UCSD-AML1 (cell line): ENCODE data around the gene NHEJ1.
A peak's percentile ranks its signal among the peaks of the same experiment; 100 is the strongest.

Experiments used
- DNase-seq: peaks from one replicate; lab custom pipeline; 2025; ENCODE audit not compliant: unreplicated experiment; lab: John Stamatoyannopoulos, UW

NHEJ1 gene

GRCh38 chr2:219059725-219060682 lies 100.6 kb downstream of the NHEJ1 start:
- DNase-seq: no peak

GRCh38 chr2:219059375-219059724 lies 101.3 kb downstream of the NHEJ1 start:
- no peak for DNase-seq

DNA sequence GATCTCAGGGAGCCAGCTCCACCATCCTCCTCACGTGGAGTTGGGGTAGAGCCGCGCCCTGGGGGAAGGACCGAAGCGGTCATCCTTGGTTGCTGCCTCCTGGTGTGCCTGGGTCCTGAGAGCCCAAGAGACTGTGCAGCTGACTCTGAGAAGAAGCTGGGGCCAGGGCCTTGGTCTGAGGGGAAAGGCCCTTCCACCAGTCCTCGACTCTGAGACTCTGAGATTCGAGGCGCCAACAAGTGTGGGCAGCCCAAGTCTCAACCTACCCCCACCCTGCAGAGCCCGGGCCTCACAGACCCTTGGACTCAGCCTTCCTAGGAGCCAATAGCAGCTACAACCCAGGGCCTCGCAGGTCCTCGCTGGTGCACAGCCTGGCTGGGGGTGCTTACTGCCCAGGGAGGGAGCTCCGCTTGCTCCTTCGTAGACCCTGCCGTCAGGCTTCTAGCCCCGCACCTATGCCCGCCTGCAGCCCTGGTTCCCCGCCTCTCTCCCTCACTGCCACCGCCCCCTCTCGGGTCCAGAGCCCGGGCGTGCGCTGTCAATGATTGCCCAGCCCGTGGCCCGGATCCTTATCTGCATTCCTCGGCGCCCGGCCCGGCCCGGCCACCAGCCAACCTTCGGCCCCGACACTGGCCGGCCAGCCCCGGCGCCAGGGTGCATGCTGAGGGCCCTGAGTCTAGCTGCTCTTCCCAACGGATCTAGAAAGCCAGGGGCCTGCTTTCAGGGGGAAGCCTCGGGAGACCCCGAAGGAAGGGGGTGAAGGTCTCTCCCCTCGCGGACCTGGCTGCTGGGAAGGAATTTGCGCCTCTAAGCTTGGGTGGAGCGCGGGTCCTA lies 101.9 kb downstream of the NHEJ1 start:
- DNase-seq: no peak

DNA sequence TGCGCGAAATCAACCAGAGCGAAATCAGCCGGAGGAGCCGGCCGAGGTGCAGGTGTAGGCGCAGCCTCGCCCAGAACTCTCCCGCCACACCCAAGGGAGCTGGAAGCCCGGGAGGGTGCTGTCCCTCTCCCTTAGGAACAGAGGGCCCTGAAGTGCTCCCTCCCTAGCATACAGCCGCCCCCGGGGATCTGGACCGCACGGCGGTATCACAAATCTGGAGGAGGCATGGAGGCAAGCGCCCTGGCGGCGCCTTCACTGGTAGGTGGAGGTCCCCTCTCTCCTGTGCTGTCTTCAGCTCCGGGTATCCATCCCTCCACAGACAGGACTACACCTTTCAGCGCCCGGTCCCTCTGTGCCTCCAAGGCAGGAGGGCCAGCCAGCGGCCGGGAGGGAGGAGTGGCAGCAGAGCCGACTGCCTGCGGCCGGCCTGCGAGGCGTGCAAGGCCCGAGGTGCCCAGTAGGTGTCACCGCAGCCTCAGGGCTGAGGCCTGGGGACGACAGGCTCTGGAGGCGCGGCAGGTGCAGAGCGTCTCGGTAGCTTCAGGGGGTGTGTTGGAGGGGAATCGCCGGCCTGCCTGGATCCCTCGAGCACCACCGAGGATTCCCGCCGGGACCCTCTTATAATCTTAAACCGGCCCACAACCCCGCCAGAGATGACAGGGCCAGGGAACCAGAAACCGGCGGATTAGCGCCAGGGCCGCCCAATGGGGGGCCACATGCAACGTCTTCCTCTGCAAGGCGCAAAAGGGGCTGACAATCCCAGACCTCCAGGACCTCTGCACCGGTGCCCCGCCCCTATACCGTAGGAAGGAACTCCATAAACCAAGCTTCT lies 102.7 kb downstream of the NHEJ1 start:
- DNase-seq: peak; percentile 73

- no peak for DNase-seq
Measured at GRCh38 chr2:219056896-219057708, 103.5 kb downstream of the NHEJ1 start.

DNA sequence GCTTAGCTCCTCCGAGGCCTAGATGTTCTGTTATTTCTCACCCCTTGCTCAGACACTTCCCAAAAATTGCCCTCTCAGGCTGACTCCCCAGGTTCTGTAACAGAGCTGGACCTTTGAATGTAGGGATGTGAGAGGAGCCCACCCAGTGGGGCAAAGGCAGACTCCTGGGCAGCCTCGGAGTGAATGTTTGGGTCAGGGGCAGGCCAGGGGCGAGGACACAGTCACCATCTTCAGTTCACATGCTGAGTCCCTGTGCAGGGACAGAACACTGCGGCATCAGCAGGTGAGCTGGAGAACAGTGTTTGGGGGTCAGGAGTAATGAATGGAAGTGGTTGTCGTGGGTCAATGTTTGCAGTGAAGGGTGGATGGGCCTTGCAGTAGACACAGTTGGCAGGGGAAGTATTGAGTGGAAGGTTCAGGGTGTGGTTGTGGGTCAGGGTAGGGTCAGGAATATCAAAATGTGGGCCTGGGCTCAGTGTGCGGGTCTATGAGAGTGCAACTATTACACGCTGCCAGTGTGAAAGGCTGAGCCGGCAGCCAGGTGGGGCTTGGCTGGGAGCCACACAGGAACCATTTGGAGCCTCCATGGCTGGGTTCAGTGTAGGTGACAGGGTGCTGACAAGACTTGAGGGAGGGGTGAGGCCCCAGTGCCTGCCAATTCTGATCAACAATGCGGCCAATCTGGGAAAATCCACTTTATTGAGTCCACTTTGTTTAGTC lies 104.3 kb downstream of the NHEJ1 start:
- DNase-seq: no peak

GRCh38 chr2:219054956-219055903 lies 105.4 kb downstream of the NHEJ1 start:
- no peak for DNase-seq

GRCh38 chr2:219049282-219049681 lies 111.3 kb downstream of the NHEJ1 start:
- DNase-seq: no peak

DNA sequence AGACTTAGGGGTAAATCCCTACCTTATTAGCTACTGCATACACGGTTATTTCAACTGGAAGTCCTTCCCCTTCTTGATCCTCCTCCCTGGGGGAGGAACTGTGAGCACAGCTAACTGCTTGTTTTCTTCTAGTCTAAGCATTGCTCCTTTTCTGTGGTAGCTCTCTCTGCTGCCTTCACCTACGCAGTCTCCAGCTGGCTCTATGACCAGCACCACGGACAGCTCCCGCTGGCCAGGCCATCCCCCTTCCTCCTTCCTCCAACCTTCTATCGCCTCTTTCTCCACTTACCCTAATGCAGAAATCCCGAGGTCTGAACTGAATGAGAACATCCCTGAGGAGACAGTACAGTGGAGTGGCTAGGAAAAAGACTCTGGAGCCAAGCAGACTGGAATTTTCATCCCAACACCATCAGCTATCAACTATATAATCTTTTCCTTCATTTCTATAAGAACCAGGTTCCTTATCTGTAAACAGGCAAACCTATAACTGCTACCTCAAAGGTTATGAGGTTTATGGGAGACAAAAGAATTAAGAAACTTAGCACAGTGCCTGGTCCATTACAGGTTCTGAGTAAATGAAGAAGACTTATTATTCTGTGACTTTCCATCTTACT lies 114.6 kb downstream of the NHEJ1 start:
- peak; percentile 42 for DNase-seq

DNA sequence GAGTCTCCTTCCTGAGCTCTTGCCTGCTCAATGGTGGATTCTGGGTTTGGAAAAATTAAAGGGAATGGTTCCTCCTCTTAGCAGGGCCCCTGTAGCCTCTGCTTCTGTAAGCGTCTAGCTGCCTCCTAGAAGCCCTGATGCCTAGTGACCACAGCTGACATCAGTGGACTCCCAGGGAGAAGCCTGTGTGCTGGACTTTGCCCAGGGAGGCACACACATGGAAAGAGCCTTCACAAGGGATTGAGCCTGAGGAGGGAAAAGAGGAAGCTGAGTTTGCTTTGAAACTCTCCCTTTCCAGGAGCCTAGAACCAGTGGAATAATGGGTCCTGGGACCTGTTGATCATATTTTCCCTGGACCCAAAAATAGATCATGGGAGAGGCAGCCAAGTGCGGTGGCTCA lies 117.9 kb downstream of the NHEJ1 start:
- no peak for DNase-seq

GRCh38 chr2:219042157-219042556 lies 118.5 kb downstream of the NHEJ1 start:
- no peak for DNase-seq

DNA sequence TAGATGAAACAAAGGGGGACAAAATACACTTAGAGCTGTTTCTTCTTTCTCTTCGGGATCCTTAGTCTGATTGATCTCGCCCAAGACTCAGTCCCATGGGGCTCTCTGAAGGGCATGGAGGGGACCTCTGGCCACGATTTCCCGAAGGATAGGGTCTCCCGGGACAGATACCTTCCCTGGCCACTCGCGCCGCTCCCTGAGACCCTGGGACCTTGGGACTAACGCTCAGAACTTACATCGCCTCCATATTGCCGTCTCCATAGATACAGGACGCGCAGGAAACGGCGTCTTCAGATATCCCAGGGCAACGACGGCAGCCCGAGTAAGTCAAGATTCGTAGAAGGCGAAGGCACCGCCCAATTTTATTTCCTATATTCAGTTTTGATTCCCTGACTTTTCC lies 119.4 kb downstream of the NHEJ1 start, which contains the start of gene CFAP65:
TSS of gene CFAP65 (minus strand) at position 265 of the 400 bp plus-strand sequence. CDS start 2,468 bp downstream, outside the sequence.
- no peak for DNase-seq

DNA sequence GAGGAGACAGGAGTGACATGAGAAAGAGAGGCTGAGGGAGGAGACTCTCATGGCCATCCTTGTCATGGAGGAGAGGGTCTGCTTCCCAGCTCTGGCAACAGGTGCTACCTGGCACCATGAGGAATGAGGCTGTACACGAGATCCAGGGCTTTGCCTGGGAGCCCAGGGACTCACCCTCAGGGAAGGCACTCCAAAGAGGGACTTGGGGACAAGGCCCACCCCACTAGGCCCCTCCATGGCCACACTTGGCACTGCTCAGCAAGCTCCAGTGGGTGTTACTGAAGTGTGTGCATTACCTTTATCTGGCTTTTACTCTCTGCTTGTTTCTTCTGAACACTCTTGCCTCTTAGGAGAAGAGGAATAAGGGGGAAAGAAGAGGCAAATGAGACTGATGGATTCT lies 122.0 kb downstream of the NHEJ1 start:
- DNase-seq: no peak

GRCh38 chr2:219037783-219038499 lies 122.7 kb downstream of the NHEJ1 start:
- DNase-seq: no peak

DNA sequence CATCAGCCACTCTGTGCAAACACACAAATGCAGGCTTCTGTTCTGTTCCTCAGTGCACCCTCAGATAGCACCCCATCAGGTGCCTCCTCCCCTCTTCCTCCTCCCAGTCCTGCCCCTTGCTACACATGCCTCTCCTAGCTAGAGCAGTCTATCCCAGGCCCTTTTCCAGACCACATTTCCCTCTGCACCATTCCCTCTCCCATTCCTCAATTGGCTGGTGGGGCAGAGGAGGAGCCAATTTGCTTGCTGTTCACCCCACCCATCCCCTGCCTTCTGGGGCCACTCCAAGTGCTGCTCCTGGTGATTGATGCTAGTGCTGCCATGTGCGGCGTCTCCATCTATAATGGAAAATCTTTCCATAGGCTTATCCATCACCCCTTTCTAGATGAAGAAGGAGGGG lies 124.7 kb downstream of the NHEJ1 start:
- no peak for DNase-seq

DNA sequence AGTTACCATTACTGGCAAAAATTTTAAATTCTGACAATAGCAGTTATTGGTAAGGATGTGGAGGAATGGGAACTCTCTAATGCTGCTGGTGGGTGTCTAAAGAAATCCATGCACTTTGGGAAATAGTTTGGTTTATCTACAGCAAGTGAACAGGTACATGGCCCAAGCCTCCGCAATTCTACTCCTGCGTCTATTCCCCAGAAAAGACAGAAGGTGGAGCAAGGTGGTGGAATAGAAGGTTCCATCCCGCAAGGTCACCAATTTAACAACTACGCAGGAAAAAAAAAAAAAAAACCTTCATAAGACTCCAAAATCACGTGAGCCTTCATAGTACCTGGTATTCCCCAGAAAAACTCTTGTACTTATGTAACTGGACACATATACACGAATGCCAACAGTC lies 125.8 kb downstream of the NHEJ1 start:
- DNase-seq: no peak

GRCh38 chr2:219032051-219032745 lies 128.4 kb downstream of the NHEJ1 start:
- DNase-seq: no peak
